SK-N-SH treated with all-trans-retinoic acid at 6 μM for 48 hours (cell line): ENCODE results near the gene TNXB.

Experiments used
- ZFP3 ChIP-seq: fragments of 250-450 bp; sonication (Bioruptor Pico); IDR thresholded peaks from 2 replicates; pipeline ENCODE4 v1.5.0; 2020; ENCODE audit warnings: mild to moderate bottlenecking, moderate library complexity
- TF ChIP-seq, protein P1 (sequence below): fragments of 250-450 bp; sonication (Bioruptor Pico); IDR thresholded peaks from 2 replicates; pipeline ENCODE4 v1.8.0; 2020; ENCODE audit warnings: mild to moderate bottlenecking, moderate library complexity, borderline replicate concordance

DNA sequence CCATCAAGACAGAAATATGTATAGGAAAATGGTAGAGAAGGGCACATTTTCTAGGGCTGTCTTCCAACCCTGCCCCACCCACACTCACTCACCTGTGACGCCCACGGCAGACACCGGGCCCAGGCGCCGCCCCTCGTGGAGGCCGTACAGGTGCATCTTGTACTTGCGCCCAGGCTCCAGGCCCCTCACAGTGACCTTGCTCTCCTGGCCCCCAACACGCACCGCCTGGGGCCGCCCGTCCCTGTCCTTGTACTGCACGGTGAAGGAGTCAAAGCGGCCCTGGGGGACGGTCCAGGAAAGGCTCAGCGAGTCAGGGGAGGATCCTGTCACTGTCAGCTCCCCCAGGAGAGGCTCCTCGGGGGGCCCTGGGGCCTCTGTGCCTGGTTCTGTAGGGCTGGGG is 51.2 kb downstream of the TNXB start:
- TF ChIP-seq, protein P1, sequence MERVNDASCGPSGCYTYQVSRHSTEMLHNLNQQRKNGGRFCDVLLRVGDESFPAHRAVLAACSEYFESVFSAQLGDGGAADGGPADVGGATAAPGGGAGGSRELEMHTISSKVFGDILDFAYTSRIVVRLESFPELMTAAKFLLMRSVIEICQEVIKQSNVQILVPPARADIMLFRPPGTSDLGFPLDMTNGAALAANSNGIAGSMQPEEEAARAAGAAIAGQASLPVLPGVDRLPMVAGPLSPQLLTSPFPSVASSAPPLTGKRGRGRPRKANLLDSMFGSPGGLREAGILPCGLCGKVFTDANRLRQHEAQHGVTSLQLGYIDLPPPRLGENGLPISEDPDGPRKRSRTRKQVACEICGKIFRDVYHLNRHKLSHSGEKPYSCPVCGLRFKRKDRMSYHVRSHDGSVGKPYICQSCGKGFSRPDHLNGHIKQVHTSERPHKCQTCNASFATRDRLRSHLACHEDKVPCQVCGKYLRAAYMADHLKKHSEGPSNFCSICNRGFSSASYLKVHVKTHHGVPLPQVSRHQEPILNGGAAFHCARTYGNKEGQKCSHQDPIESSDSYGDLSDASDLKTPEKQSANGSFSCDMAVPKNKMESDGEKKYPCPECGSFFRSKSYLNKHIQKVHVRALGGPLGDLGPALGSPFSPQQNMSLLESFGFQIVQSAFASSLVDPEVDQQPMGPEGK, result no peak
- TF ChIP-seq ZFP3 (CRISPR knock-in tag), result no peak
